GM21367 (cell line): ENCODE results near the gene OSCAR.
"Not testable (repeated sequence)": the region's sequence is repeated elsewhere in the genome, so short reads cannot be mapped to it uniquely, and the experiment has no call there.

ENCODE experiments used
- ATAC-seq: cut with Tn5 transposase; IDR thresholded peaks from one replicate; pipeline ENCODE4 v1.9.1; 2021; ENCODE audit not compliant: unreplicated experiment

Gene OSCAR

GRCh38 chr19:54127688-54128440 lies 27.3 kb upstream of the OSCAR start:
- no peak for ATAC-seq

- no peak for ATAC-seq
Measured at GRCh38 chr19:54125713-54126112, 25.1 kb upstream of the OSCAR start.

- no peak for ATAC-seq
Measured at GRCh38 chr19:54124393-54124792, 23.8 kb upstream of the OSCAR start.

GRCh38 chr19:54123682-54124081 lies 23.1 kb upstream of the OSCAR start:
- ATAC-seq, result no peak

GRCh38 chr19:54121259-54121658 lies 20.7 kb upstream of the OSCAR start:
- ATAC-seq, result no peak

DNA sequence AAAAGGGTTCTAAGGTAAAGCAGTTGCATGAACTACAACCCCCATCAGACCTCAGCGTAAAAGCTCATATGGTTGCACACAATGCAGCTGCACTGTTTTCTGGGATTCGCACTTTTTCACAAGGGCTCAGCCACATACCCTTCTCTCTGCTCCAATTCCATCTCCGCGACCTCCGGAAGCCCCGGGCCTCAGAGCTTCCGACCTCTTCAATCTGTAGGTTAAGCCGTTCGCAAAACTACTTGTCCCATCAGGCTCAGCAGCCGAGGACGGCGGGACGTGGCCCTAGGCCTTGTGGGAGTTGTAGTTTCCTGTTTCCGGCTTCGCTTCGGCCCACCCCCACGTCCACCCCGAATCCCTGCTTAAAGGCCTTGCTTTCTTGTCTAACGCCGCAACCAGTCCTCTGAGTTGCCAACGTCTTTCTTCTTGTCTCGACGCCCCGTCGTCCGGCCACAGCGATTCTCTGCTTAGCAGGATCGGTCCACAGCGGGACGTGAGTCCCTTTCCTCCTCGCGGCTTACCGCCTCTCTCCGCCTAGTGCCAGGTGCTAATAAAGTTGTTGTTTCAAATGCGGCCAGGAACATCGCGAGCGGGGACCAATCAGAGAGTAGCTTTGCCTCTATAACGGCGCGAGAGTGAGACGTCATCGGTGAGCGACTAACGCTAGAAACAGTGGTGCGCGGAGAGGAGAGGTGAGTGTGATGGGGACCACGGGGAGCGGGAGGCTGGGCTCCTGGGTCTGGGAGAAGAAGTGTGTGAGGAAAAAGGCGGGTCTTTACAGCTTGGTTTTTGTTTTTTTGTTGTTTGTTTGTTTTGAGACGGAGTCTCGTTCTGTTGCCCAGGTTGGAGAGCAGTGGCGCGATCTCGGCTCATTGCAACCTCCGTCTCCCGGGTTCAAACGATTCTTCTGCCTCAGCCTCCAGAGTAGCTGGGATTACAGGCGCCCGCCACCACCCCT lies 14.8 kb upstream of the OSCAR start, which contains the start of the genes PRPF31 and TFPT:
Gene PRPF31 (plus strand): TSS at position 646 of the 955 bp plus-strand sequence. CDS start 2,525 bp downstream, outside the sequence.
Gene TFPT (minus strand): TSS at position 549 of the 955 bp plus-strand sequence. CDS start 388 bp downstream, at position 161.
- ATAC-seq, result peak; percentile 70

DNA sequence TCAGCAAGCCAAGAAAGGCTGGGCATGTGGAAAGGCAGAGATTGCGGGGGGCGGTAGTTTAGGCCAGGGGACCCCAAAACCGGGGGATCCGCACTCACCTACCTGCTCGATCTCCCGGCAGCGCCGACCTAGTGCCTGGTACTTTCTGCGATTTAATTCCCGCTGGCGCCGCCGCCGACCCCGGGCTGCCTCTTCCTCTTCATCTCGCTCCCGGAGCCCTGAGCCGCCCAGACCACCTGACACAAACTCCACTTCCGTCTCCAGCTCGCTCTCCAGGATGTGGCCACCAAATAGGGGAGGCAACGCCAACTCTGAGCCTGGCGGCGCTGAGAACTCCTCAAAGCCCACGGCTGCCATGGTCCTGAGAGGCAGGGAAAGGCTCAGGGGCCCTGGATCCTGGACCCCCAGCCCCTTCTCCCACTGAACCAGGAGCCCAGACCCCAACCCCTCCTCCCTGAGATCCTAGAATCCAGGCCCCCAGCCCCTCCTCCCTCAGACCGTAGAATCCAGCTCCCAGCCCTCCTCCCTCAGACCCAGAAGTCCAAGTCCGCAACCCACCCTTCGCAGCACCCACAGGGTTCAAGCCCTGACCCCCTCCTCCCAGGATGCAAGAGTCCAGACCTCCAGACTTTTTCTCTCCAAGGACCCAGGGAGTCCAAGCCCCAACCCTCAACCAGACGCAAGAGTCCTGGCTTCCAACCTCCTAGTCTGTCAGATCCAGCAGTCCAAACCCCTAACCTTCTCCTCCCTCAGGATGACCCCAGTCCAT lies 13.9 kb upstream of the OSCAR start:
- ATAC-seq, result peak; percentile 25

DNA sequence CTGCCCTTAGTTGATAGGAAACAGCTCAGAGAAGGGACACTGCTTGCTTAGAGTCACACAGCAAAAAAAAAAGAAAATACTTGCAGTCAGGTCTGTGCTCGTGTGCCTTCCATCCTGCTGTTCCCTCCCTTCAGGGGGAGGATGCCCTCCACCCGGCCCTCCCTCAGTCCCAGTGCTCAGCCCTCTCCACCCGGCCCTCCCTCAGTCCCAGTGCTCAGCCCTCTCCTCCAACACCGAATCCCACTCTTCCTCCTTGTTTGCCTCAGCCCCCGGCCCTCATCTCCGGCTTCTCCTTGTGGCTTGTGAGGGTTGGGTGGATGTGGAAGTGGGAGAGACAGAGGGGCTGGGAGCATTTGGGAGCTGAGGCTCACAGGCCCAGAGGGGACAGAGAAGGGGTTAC lies 9.0 kb upstream of the OSCAR start:
- no peak for ATAC-seq

GRCh38 chr19:54108496-54108895 lies 7.9 kb upstream of the OSCAR start:
- ATAC-seq, result no peak

GRCh38 chr19:54107876-54108490 lies 7.4 kb upstream of the OSCAR start:
- no peak for ATAC-seq

DNA sequence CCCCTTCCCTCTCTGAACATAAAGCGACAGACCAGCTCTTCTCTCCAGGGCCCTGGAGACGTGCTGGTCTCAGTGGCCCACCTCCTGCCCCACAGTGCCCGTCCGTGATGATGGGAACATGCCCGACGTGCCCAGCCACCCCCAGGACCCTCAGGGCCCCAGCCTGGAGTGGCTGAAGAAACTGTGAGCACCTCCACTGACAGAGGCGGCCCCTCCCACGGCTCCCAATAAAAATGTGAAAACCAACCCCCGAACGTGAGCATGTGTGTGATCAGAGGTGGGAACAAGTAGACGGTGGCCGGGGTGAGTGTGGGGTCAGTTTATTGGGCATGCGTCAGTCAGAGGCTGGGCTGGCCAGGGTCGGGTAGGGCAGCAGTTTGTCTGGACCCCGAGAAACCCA lies 6.1 kb upstream of the OSCAR start:
- ATAC-seq, result no peak

GRCh38 chr19:54105796-54106195 lies 5.2 kb upstream of the OSCAR start:
- ATAC-seq, result no peak

GRCh38 chr19:54104998-54105715 lies 4.6 kb upstream of the OSCAR start:
- ATAC-seq, result no peak

DNA sequence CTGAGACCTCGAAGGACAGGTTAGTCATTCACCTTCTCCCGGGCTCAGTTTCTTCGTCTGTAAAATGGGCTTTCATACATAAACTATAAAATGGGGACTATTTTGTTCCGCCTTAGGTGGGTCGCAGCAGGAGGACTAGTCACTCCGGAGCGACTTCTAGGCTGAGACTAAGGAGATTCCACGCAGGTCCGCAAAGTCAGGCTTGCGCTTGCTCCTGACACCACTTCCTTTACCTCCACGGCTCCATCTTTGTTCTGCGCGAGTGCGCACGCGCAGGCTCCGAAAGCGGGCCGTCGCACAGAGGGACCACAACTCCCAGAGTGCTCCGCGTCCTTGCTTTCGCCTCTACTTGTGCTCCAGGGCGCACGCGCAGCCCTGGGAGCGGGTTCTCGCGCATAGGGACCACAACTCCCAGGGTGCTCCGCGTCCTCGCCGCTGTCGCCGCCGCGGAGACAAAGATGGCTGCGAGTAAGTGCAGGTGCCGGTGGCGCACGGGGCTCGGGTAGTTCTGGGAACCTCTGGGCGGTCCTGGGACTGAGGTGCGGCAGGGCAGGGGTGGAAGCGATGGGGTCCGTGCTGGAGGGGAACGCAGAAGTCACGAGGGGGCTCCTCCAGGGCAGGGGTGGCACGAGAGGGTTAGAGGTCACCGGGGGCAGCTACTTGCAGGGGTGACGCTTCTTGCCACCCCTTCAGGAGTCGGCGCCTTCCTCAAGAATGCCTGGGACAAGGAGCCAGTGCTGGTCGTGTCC lies 2.0 kb upstream of the OSCAR start, which contains the start of gene NDUFA3:
Gene NDUFA3 (plus strand): TSS at position 435 of the 749 bp plus-strand sequence. CDS start 24 bp downstream, at position 459.
- ATAC-seq, result peak; percentile 89

- ATAC-seq, result not testable (repeated sequence)
Measured at GRCh38 chr19:54099903-54100255, 724 bp downstream of the OSCAR start.

- no peak for ATAC-seq
Measured at GRCh38 chr19:54099190-54099902, 1.3 kb downstream of the OSCAR start.

GRCh38 chr19:54096617-54097106 lies 3.9 kb downstream of the OSCAR start:
- no peak for ATAC-seq
